K562 (cell line): ENCODE data around the gene TRIM40. TPM values are rescaled to one million over a fixed set of nuclear protein-coding genes. Genes with fewer than 3 reads are reported as not detected.
A peak's percentile ranks its signal among the peaks of the same experiment; 100 is the strongest.

Source experiments
- BACH1 ChIP-seq: fragments of 200-800 bp; sonication (Bioruptor generic); IDR thresholded peaks from 2 replicates; pipeline ENCODE4 v1.6.1; 2016; ENCODE audit warnings: missing genetic modification characterization, missing compliant biosample characterization
- CHD1 ChIP-seq: fragments of 200-600 bp; sonication (generic); IDR thresholded peaks from one replicate; pipeline ENCODE4 v1.6.1; 2012; ENCODE audit warnings: mild to moderate bottlenecking, moderate library complexity, low read length, inconsistent platforms
- EP300 ChIP-seq: IDR thresholded peaks from 2 replicates; pipeline ENCODE4 v1.6.1; 2012; ENCODE audit warnings: low read length, improper control_type of control experiment
- ETV6 ChIP-seq, 3 experiments: fragments of 150-350 bp in 1 of 3; sonication (generic) in 1 of 3; formaldehyde crosslinking in 1 of 3; IDR thresholded peaks; 2 replicates each; pipeline versions ENCODE4 v1.6.1 to v1.8.0; 2014 to 2022; ENCODE audit warnings: borderline replicate concordance in 2 of 3, low read depth in 2 of 3, antibody characterized with exemption in 1 of 3, low read length in 1 of 3, mild to moderate bottlenecking in 1 of 3, missing genetic modification reagents in 1 of 3
- GABPA ChIP-seq: fragments of 200-800 bp; sonication (Bioruptor generic); conservative IDR thresholded peaks from 2 replicates; pipeline ENCODE4 v1.6.1; 2016; ENCODE audit warnings: low read depth, missing genetic modification characterization, missing compliant biosample characterization
- HMBOX1 ChIP-seq: sonication (generic); IDR thresholded peaks from 2 replicates; pipeline ENCODE4 v1.6.1; 2016
- HMGN3 ChIP-seq: IDR thresholded peaks from 2 replicates; pipeline ENCODE4 v1.6.1; 2011; ENCODE audit warnings: borderline replicate concordance, low read depth, mild to moderate bottlenecking, mixed read lengths, low read length; ENCODE audit not compliant: insufficient read length; ENCODE audit errors: extremely low read depth
- PCBP2 ChIP-seq: fragments of 200-400 bp; formaldehyde crosslinking; IDR thresholded peaks from 2 replicates; pipeline ENCODE4 v1.6.1; 2018; ENCODE audit warnings: low read length, low read depth, mild to moderate bottlenecking, moderate library complexity; ENCODE audit not compliant: poor library complexity, severe bottlenecking
- SMARCA4 ChIP-seq: fragments of 450-650 bp; IDR thresholded peaks from 2 replicates; pipeline ENCODE4 v1.6.1; 2016
- SPI1 ChIP-seq: IDR thresholded peaks from 2 replicates; pipeline ENCODE4 v1.6.1; 2011; ENCODE audit warnings: low read depth, low read length, control low read depth, borderline replicate concordance
- SRSF3 ChIP-seq: fragments of 200-400 bp; formaldehyde crosslinking; IDR thresholded peaks from 2 replicates; pipeline ENCODE4 v1.6.1; 2016; ENCODE audit warnings: mild to moderate bottlenecking, low read length, moderate library complexity; ENCODE audit not compliant: insufficient read depth
- TFAM ChIP-seq: fragments of 250-450 bp; sonication (Bioruptor Pico); conservative IDR thresholded peaks from 2 replicates; pipeline ENCODE4 v1.5.0; 2021; ENCODE audit warnings: mild to moderate bottlenecking, moderate library complexity
- ZBTB40 ChIP-seq, 2 experiments: fragments of 450-650 bp in 1 of 2; sonication (generic) in 1 of 2; formaldehyde crosslinking in 1 of 2; IDR thresholded peaks; 2 replicates each; pipeline versions ENCODE4 v1.7.1 to v1.9.0; 2016 to 2022; ENCODE audit warnings: inconsistent platforms in 1 of 2, mild to moderate bottlenecking in 1 of 2, missing genetic modification reagents in 1 of 2
- ZNF280A ChIP-seq: fragments of 450-650 bp; IDR thresholded peaks from 2 replicates; pipeline ENCODE4 v1.6.1; 2018; ENCODE audit warnings: mild to moderate bottlenecking, low read depth; ENCODE audit not compliant: partially characterized antibody
- ZNF589 ChIP-seq: fragments of 200-800 bp; sonication (Bioruptor generic); IDR thresholded peaks from 2 replicates; pipeline ENCODE4 v1.6.1; 2016; ENCODE audit warnings: low read depth, missing genetic modification characterization, missing compliant biosample characterization
- polyA plus RNA-seq, 8 experiments: library from polyadenylated mRNA; depleted of rRNA in 4 of 8; stranded (reverse) in 5 of 8; unstranded in 3 of 8; fragments of >200 nt; fragmentation: Nextera tagmentation in 2 of 8; fragmentation: Illumina TruSeq in 1 of 8; extraction: Ambion mirVana in 2 of 8; extraction: Trizol in 1 of 8; gene quantifications; 2 replicates each; pipeline versions ENCODE4 v1.2.1 to v1.2.3, GENCODE V29; 2011 to 2014; ENCODE audit warnings: inconsistent platforms in 1 of 8, missing spikeins in 1 of 8
- total RNA-seq, 7 experiments: library from RNA; depleted of rRNA in 6 of 7; stranded (reverse); fragments of >200 nt in 6 of 7; fragmentation: Illumina TruSeq in 2 of 7; extraction: Trizol in 2 of 7; gene quantifications; 2 replicates each; pipeline versions ENCODE4 v1.2.1 to v1.2.3, GENCODE V29; 2011 to 2021; ENCODE audit warnings: low replicate concordance in 1 of 7

TRIM40 gene
- total and polyA plus RNA-seq, 9 of the 15 experiments (the other 6 are each of a cell fraction or from before 2014, with no cell fraction given), result 0.04 to 0.08 TPM; not detected in 7

- peak; percentile 93 for TF ChIP-seq ZBTB40 (IDR thresholded peaks at IDR 0.05)
- TF ChIP-seq ZBTB40 (CRISPR knock-in tag; IDR thresholded peaks at IDR 0.05), result no peak
- no peak for TF ChIP-seq PCBP2
- peak; percentile 82 for TF ChIP-seq SPI1
- TF ChIP-seq SRSF3, result no peak
- no peak for TF ChIP-seq TFAM (CRISPR knock-in tag)
- TF ChIP-seq ZNF589 (CRISPR knock-in tag), result peak; percentile 77; the same call in 1 of the 2 replicates
- peak in 1 of 2 experiments; percentile 42; a peak in 1 of 4 replicates for TF ChIP-seq ETV6 (IDR thresholded peaks at IDR 0.05; ENCODE audit: borderline replicate concordance in 1 of 2, low read depth in 2 of 2, low read length in 1 of 2)
- no peak for TF ChIP-seq ETV6 (CRISPR knock-in tag; IDR thresholded peaks at IDR 0.05; ENCODE audit: borderline replicate concordance)
- TF ChIP-seq EP300, result 0 out of 2 replicates have a peak, but pooled peaks have one; percentile 13
- 0 out of 2 replicates have a peak, but pooled peaks have one; percentile 40 for TF ChIP-seq HMBOX1
- TF ChIP-seq CHD1, result no peak
- TF ChIP-seq BACH1 (tag), result no peak; the same call in 1 of the 2 replicates
- TF ChIP-seq SMARCA4, result 0 out of 2 replicates have a peak, but pooled peaks have one; percentile 25
- TF ChIP-seq ZNF280A, result no peak
- no peak for TF ChIP-seq HMGN3
- TF ChIP-seq GABPA, result peak; percentile 95
These were observed 15.6 kb downstream of the TRIM40 start (continued) for GRCh38 chr6:30151580-30151979.
